K562 (cell line): ENCODE data around the gene PPM1G. TPM values are rescaled to one million over a fixed set of nuclear protein-coding genes. Genes with fewer than 3 reads are reported as not detected.

Source experiments
- AFF4 ChIP-seq: sonication (generic); formaldehyde crosslinking; IDR thresholded peaks from 2 replicates; pipeline ENCODE4 v1.8.0; 2023; ENCODE audit warnings: mild to moderate bottlenecking, missing genetic modification reagents
- ATF1 ChIP-seq, 2 experiments: fragments of 450-650 bp in 1 of 2; IDR thresholded peaks; 2 replicates each; pipeline ENCODE4 v1.6.1; 2016; ENCODE audit warnings: missing compliant biosample characterization in 1 of 2, missing genetic modification characterization in 1 of 2
- DDX20 ChIP-seq: fragments of 450-650 bp; IDR thresholded peaks from 2 replicates; pipeline ENCODE4 v1.6.1; 2016; ENCODE audit warnings: missing genetic modification characterization, low read depth, mild to moderate bottlenecking, missing compliant biosample characterization, moderate library complexity
- ETS1 ChIP-seq: conservative IDR thresholded peaks from 2 replicates; pipeline ENCODE4 v1.6.1; 2011; ENCODE audit warnings: low read depth, mild to moderate bottlenecking, low read length; ENCODE audit not compliant: control insufficient read depth
- HDAC1 ChIP-seq, 2 experiments: fragments of 450-650 bp; IDR thresholded peaks; 2 replicates each; pipeline ENCODE4 v1.6.1; 2016 to 2017; ENCODE audit warnings: inconsistent platforms in 1 of 2, mild to moderate bottlenecking in 1 of 2, moderate library complexity in 1 of 2
- NCOR1 ChIP-seq: fragments of 450-650 bp; IDR thresholded peaks from 2 replicates; pipeline ENCODE4 v1.6.1; 2016; ENCODE audit warnings: mild to moderate bottlenecking, moderate library complexity
- STAT6 ChIP-seq: sonication (generic); formaldehyde crosslinking; IDR thresholded peaks from 2 replicates; pipeline ENCODE4 v1.8.1; 2023; ENCODE audit warnings: mild to moderate bottlenecking, missing genetic modification reagents
- TBP ChIP-seq: optimal IDR thresholded peaks from 2 replicates; pipeline ENCODE3; 2011; ENCODE audit warnings: low read depth, low read length, improper control_type of control experiment
- U2AF2 ChIP-seq: fragments of 200-400 bp; formaldehyde crosslinking; optimal IDR thresholded peaks from 2 replicates; pipeline ENCODE3; 2017; ENCODE audit warnings: low read depth, mild to moderate bottlenecking, low read length
- USF2 ChIP-seq: sonication (generic); formaldehyde crosslinking; IDR thresholded peaks from 2 replicates; pipeline ENCODE4 v1.5.0; 2020; ENCODE audit warnings: missing genetic modification reagents
- ZNF384 ChIP-seq: IDR thresholded peaks from 2 replicates; pipeline ENCODE4 v1.6.1; 2012; ENCODE audit warnings: low read depth, low read length, improper control_type of control experiment
- polyA plus RNA-seq, 8 experiments: library from polyadenylated mRNA; depleted of rRNA in 4 of 8; stranded (reverse) in 5 of 8; unstranded in 3 of 8; fragments of >200 nt; fragmentation: Nextera tagmentation in 2 of 8; fragmentation: Illumina TruSeq in 1 of 8; extraction: Ambion mirVana in 2 of 8; extraction: Trizol in 1 of 8; gene quantifications; 2 replicates each; pipeline versions ENCODE4 v1.2.1 to v1.2.3, GENCODE V29; 2011 to 2014; ENCODE audit warnings: inconsistent platforms in 1 of 8, missing spikeins in 1 of 8
- total RNA-seq, 7 experiments: library from RNA; depleted of rRNA in 6 of 7; stranded (reverse); fragments of >200 nt in 6 of 7; fragmentation: Illumina TruSeq in 2 of 7; extraction: Trizol in 2 of 7; gene quantifications; 2 replicates each; pipeline versions ENCODE4 v1.2.1 to v1.2.3, GENCODE V29; 2011 to 2021; ENCODE audit warnings: low replicate concordance in 1 of 7
- TF ChIP-seq, protein P1 (sequence below): fragments of 250-450 bp; sonication (Bioruptor Pico); IDR thresholded peaks from 2 replicates; pipeline ENCODE4 v1.8.0; 2021; ENCODE audit warnings: mild to moderate bottlenecking, moderate library complexity
- TF ChIP-seq, protein P2 (sequence below): fragments of 200-400 bp; formaldehyde crosslinking; IDR thresholded peaks from 2 replicates; pipeline ENCODE4 v1.6.1; 2017; ENCODE audit warnings: mild to moderate bottlenecking, low read depth, low read length, moderate library complexity

The PPM1G gene
- total and polyA plus RNA-seq, 9 of the 15 experiments (the other 6 are each of a cell fraction or from before 2014, with no cell fraction given): 61.7 to 230 (median 153) TPM

DNA sequence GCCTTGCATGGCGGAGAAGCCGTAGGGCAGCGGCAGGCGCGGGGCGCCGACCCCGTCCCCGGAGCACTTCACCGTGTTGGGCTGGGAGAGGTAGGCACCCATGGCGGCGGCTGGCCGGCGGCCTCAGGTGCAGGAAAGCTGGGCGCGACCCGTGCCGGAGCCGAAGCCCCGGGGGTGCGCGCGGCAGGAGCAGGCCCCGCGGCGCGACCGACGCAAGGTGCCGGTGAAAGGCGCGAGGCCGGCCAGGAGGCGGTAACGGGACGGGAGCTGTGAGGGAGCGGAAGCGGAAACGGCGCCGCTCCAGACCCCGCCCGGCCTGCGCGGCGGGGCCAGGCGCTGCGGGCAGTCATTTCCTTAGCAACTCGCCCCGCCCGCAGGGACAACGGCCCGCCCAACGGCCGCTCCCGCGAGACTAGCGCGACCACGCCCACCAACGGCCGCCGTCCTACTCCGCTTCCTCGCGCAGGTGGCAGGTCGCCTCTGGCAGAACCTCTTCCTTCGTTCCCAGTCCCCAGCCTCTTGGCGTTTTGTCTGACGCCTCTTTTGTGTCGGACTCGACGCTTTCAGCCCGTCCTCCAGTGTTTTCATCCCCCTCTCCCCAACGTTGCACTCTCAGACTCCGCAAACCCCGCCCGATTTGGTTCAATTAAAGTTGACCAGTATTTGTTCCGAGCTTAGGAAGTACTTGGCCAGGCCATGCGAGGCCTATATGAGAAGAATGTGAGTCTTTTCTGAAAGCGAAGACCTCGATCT lies at the start of gene PPM1G (continued):
- TF ChIP-seq AFF4 (CRISPR knock-in tag) (peak; percentile 76; the same call in 1 of the 2 replicates), U2AF2 (no peak), ATF1 (CRISPR knock-in tag; IDR thresholded peaks at IDR 0.05) (no peak), ATF1 (tag; IDR thresholded peaks at IDR 0.05) (peak; percentile 70), USF2 (CRISPR knock-in tag) (no peak), STAT6 (CRISPR knock-in tag) (no peak; the same call in 1 of the 2 replicates), HDAC1 (IDR thresholded peaks at IDR 0.05) (peak in 1 of 2 experiments; percentile 14; a peak in 1 of 4 replicates), TBP (peak; percentile 87), DDX20 (tag) (no peak), ZNF384 (peak; percentile 38; the same call in 1 of the 2 replicates), NCOR1 (no peak), ETS1 (peak; percentile 51)
- TF ChIP-seq, protein P1, sequence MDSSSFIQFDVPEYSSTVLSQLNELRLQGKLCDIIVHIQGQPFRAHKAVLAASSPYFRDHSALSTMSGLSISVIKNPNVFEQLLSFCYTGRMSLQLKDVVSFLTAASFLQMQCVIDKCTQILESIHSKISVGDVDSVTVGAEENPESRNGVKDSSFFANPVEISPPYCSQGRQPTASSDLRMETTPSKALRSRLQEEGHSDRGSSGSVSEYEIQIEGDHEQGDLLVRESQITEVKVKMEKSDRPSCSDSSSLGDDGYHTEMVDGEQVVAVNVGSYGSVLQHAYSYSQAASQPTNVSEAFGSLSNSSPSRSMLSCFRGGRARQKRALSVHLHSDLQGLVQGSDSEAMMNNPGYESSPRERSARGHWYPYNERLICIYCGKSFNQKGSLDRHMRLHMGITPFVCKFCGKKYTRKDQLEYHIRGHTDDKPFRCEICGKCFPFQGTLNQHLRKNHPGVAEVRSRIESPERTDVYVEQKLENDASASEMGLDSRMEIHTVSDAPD: no peak
- TF ChIP-seq, protein P2, sequence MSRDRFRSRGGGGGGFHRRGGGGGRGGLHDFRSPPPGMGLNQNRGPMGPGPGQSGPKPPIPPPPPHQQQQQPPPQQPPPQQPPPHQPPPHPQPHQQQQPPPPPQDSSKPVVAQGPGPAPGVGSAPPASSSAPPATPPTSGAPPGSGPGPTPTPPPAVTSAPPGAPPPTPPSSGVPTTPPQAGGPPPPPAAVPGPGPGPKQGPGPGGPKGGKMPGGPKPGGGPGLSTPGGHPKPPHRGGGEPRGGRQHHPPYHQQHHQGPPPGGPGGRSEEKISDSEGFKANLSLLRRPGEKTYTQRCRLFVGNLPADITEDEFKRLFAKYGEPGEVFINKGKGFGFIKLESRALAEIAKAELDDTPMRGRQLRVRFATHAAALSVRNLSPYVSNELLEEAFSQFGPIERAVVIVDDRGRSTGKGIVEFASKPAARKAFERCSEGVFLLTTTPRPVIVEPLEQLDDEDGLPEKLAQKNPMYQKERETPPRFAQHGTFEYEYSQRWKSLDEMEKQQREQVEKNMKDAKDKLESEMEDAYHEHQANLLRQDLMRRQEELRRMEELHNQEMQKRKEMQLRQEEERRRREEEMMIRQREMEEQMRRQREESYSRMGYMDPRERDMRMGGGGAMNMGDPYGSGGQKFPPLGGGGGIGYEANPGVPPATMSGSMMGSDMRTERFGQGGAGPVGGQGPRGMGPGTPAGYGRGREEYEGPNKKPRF: no peak
